ENCODE results near the gene BCL3.
"Not testable (repeated sequence)": the region's sequence is repeated elsewhere in the genome, so short reads cannot be mapped to it uniquely, and the experiment has no call there.

BCL3 gene

DNA sequence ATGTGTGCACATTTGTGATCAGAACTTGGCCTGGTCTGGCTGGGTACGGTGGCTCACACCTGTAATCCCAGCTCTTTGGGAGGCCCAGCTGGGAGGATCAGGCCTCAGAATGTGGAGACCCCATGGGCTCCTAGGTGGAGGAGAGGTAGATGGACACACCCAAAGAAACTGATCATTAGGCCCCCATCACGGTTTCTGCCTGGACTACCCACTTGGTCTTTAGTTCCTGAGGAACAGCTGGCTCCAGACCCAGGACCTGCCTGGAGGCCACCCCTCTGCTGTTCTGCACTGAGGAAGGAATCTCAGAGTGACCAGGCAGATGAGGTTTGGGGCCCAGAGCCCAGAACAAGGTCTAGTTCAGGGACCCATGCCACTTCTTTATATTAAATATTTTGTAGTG is 30.6 kb downstream of the BCL3 start:
- Histone ChIP-seq H3K9ac (ENCODE audit: low read length) (no peak overlapping the region), H3K4me1 (ENCODE audit: control insufficient read depth, insufficient read depth, low read length) (peaks cover 6% of the 10 kb centered on the region; the same call in 1 of the 2 replicates), H3K9me3 (ENCODE audit: control insufficient read depth, insufficient read depth, low read depth, low read length) (no peaks in the 10 kb centered on the region), H3K4me3 (ENCODE audit: low read depth, low read length) (no peak overlapping the region), H3K27ac (ENCODE audit: low read depth, low read length) (no peak overlapping the region), H3K36me3 (ENCODE audit: control insufficient read depth, insufficient read depth, low read length) (no peaks in the 10 kb centered on the region), H3K27me3 (ENCODE audit: control insufficient read depth, insufficient read depth, low read length) (no peaks in the 10 kb centered on the region)

DNA sequence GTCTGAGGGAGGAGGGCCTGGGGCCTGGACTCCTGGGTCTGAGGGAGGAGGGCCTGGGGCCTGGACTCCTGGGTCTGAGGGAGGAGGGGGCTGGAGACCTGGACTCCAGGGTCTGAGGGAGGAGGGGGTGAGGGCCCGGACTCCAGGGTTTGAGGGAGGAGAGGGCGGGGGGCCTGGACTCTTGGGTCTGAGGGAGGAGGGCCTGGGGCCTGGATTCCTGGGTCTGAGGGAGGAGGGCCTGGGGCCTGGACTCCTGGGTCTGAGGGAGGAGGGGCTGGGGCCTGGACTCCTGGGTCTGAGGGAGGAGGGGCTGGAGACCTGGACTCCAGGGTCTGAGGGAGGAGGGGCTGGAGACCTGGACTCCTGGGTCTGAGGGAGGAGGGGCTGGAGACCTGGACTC is 33.2 kb downstream of the BCL3 start:
- H3K4me1 ChIP-seq (ENCODE audit: control insufficient read depth, insufficient read depth, low read length); H3K9me3 ChIP-seq (ENCODE audit: control insufficient read depth, insufficient read depth, low read depth, low read length); H3K27me3 ChIP-seq (ENCODE audit: control insufficient read depth, insufficient read depth, low read length); H3K27ac ChIP-seq (ENCODE audit: low read depth, low read length); H3K9ac ChIP-seq (ENCODE audit: low read length); H3K4me3 ChIP-seq (ENCODE audit: low read depth, low read length); H3K36me3 ChIP-seq (ENCODE audit: control insufficient read depth, insufficient read depth, low read length): not testable (repeated sequence)

DNA sequence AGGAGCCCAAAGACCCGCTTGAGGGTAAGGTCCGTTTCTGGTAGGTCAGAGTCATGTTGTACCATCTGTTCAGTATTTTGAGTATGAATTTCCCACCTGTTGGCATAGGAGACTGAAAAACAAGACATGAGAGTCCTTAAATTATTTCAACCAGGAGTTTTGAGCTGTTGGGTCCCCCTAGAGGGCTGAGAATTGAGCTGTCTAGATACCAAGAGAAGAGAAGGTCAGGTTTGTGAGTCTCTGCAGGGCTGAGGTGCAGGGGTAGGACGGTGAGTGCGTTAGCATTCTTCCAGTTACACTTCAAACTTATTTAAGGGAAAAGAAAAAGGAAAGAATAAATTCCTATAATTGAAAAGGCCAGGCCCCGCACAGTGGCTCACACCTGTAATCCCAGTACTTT is 34.2 kb downstream of the BCL3 start:
- no peaks in the 10 kb centered on the region for H3K4me1 ChIP-seq (ENCODE audit: control insufficient read depth, insufficient read depth, low read length)
- H3K36me3 ChIP-seq (ENCODE audit: control insufficient read depth, insufficient read depth, low read length): peaks cover 9% of the 10 kb centered on the region
- no peak overlapping the region for H3K27ac ChIP-seq (ENCODE audit: low read depth, low read length)

DNA sequence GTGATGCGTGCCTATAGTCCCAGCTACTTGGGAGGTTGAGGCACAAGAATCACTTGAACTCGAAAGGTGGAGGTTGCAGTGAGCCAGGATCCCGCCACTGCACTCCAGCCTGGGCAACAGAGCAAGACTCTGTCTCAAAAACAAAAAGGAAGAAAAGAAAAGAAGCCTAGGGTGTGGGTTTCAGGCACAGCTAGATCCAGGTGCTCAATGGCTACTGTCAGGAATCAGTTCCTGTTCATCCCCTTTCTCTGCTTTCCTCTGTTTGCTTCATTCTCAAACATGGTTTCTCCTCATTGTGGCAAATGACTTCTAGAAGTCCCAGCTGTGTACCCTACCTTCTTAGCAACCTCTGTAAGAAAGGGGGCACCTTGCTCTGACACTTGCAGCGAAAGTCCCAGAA is 35.0 kb downstream of the BCL3 start:
- Histone ChIP-seq H3K27ac (ENCODE audit: low read depth, low read length) (no peak overlapping the region), H3K4me1 (ENCODE audit: control insufficient read depth, insufficient read depth, low read length) (no peaks in the 10 kb centered on the region), H3K4me3 (ENCODE audit: low read depth, low read length) (no peak overlapping the region), H3K9ac (ENCODE audit: low read length) (no peak overlapping the region), H3K9me3 (ENCODE audit: control insufficient read depth, insufficient read depth, low read depth, low read length) (no peaks in the 10 kb centered on the region), H3K27me3 (ENCODE audit: control insufficient read depth, insufficient read depth, low read length) (no peaks in the 10 kb centered on the region), H3K36me3 (ENCODE audit: control insufficient read depth, insufficient read depth, low read length) (peaks cover 9% of the 10 kb centered on the region)

More for the DNA sequence above, 34.2 kb downstream of the BCL3 start:
- Histone ChIP-seq H3K27me3 (ENCODE audit: control insufficient read depth, insufficient read depth, low read length) (no peaks in the 10 kb centered on the region), H3K4me3 (ENCODE audit: low read depth, low read length) (no peak overlapping the region), H3K9ac (ENCODE audit: low read length) (no peak overlapping the region), H3K9me3 (ENCODE audit: control insufficient read depth, insufficient read depth, low read depth, low read length) (no peaks in the 10 kb centered on the region)

DNA sequence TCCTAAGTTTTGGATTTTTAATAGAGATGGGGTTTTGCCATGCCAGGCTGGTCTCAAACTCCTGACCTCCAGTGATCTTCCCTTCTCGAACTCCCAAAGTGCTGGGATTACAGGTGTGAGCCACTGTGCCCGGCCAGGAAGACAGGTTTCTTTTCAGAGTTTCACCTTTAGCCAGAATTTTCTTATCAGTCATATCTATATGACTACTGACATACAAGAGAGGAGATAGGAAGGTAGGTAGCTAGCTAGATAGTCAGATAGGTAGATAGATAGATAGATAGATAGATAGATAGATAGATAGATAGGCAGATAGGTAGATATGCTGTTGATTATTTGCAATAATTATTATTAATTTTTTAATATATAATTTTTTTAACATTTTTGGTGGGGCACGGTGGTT is 36.8 kb downstream of the BCL3 start:
- no peak overlapping the region for H3K4me3 ChIP-seq (ENCODE audit: low read depth, low read length)
- H3K4me1 ChIP-seq (ENCODE audit: control insufficient read depth, insufficient read depth, low read length): no peaks in the 10 kb centered on the region
- no peak overlapping the region for H3K9ac ChIP-seq (ENCODE audit: low read length)

DNA sequence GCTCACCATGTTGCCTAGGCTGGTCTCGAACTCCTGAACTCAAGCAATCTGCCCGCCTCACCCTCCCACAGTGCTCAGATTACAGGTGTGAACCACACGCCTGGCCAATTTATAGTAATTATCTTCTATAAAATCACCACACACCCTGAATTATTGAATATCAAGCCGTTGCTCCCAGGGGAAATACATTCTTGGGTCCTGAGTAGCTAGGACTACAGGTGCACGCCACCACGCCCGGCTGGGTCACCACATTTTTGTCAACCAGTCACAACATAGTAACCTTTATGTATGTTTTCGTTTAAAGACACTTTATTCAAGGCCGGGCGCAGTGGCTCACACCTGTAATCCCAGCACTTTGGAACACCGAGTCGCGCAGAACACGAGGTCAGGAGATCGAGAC is 37.5 kb downstream of the BCL3 start:
- H3K27me3 ChIP-seq (ENCODE audit: control insufficient read depth, insufficient read depth, low read length): no peaks in the 10 kb centered on the region
- H3K27ac ChIP-seq (ENCODE audit: low read depth, low read length): no peak overlapping the region
- no peak overlapping the region for H3K9ac ChIP-seq (ENCODE audit: low read length)
- H3K4me1 ChIP-seq (ENCODE audit: control insufficient read depth, insufficient read depth, low read length): no peaks in the 10 kb centered on the region
- H3K9me3 ChIP-seq (ENCODE audit: control insufficient read depth, insufficient read depth, low read depth, low read length): no peaks in the 10 kb centered on the region
- no peak overlapping the region for H3K4me3 ChIP-seq (ENCODE audit: low read depth, low read length)
- peaks cover 13% of the 10 kb centered on the region for H3K36me3 ChIP-seq (ENCODE audit: control insufficient read depth, insufficient read depth, low read length)

More for the DNA sequence above, 36.8 kb downstream of the BCL3 start:
- H3K27me3 ChIP-seq (ENCODE audit: control insufficient read depth, insufficient read depth, low read length): no peaks in the 10 kb centered on the region
- H3K36me3 ChIP-seq (ENCODE audit: control insufficient read depth, insufficient read depth, low read length): peaks cover 13% of the 10 kb centered on the region
- H3K9me3 ChIP-seq (ENCODE audit: control insufficient read depth, insufficient read depth, low read depth, low read length): no peaks in the 10 kb centered on the region
- no peak overlapping the region for H3K27ac ChIP-seq (ENCODE audit: low read depth, low read length)

DNA sequence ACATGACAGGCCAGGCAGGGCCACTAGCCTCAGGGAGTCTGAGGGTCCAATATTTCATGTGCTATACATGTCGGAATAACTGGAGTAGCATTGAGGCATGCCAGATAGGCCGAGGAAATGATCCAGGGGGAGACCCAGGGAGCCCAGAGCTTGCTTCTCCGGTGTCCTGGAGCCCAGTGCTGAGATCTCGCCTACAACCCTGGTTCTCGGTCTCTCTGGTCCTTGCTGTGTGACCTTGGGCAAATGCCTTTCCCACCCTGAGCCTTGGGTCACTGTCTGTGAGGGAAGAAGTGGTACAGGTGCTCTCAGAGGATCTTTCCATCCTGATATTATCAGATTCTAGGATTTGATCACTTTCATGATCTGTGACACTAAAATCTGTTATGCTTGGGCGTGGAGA is 40.5 kb downstream of the BCL3 start:
- no peak overlapping the region for H3K9ac ChIP-seq (ENCODE audit: low read length)
- H3K4me1 ChIP-seq (ENCODE audit: control insufficient read depth, insufficient read depth, low read length): no peaks in the 10 kb centered on the region; the same call in 1 of the 2 replicates
- no peak overlapping the region for H3K27ac ChIP-seq (ENCODE audit: low read depth, low read length)
- H3K9me3 ChIP-seq (ENCODE audit: control insufficient read depth, insufficient read depth, low read depth, low read length): no peaks in the 10 kb centered on the region
- H3K4me3 ChIP-seq (ENCODE audit: low read depth, low read length): no peak overlapping the region
- H3K27me3 ChIP-seq (ENCODE audit: control insufficient read depth, insufficient read depth, low read length): no peaks in the 10 kb centered on the region
- peaks cover 29% of the 10 kb centered on the region for H3K36me3 ChIP-seq (ENCODE audit: control insufficient read depth, insufficient read depth, low read length)

DNA sequence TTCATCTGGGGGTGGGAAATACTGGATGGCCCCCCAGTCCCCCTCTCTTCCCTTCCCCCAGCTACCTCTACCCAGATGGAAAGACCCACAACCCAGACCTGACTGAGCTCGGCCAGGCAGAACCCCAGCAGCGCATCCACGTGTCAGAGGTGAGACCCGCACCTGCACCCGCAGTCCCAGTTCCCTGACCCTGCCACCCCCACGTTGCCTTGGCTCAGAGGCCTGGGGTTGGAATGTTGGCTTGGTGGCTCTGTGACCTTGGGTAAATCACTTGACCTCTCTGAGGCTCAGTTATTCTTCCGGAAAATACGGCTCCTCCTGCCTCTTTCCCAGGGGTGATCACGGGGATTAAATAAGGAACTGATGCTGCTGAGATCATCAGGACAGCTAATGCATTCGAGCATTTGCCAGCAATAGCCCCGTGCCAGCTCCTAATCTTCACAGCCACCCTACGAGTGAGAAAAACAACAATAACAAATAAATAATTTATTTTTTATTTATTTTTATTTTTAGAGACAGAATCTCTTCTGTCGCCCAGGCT is 41.5 kb downstream of the BCL3 start:
- H3K36me3 ChIP-seq (ENCODE audit: control insufficient read depth, insufficient read depth, low read length): peaks cover 34% of the 10 kb centered on the region

DNA sequence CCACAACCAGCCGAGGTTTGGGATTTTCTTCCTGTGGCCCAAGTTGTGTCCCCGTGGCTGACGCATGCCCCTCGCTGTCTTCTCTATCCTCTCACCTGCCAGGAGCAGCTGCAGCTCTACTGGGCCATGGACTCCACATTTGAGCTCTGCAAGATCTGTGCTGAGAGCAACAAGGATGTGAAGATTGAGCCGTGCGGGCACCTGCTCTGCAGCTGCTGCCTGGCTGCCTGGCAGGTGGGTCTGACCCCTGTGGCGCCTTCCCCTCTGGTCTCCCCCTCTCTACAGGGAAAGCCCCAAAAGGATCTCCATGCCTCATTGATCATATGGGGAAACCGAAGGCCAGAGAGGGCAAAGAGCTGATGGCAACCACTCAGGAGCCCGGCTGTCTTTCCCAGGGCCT is 43.8 kb downstream of the BCL3 start:
- H3K9me3 ChIP-seq (ENCODE audit: control insufficient read depth, insufficient read depth, low read depth, low read length): no peaks in the 10 kb centered on the region
- peaks cover 13% of the 10 kb centered on the region for H3K4me1 ChIP-seq (ENCODE audit: control insufficient read depth, insufficient read depth, low read length)
- no peak overlapping the region for H3K9ac ChIP-seq (ENCODE audit: low read length)
- peaks cover 25% of the 10 kb centered on the region for H3K36me3 ChIP-seq (ENCODE audit: control insufficient read depth, insufficient read depth, low read length)
- no peak overlapping the region for H3K4me3 ChIP-seq (ENCODE audit: low read depth, low read length)
- no peak overlapping the region for H3K27ac ChIP-seq (ENCODE audit: low read depth, low read length)
- no peaks in the 10 kb centered on the region for H3K27me3 ChIP-seq (ENCODE audit: control insufficient read depth, insufficient read depth, low read length)

More for the DNA sequence above, 41.5 kb downstream of the BCL3 start:
- no peaks in the 10 kb centered on the region for H3K9me3 ChIP-seq (ENCODE audit: control insufficient read depth, insufficient read depth, low read depth, low read length)
- no peak overlapping the region for H3K27ac ChIP-seq (ENCODE audit: low read depth, low read length)
- H3K4me3 ChIP-seq (ENCODE audit: low read depth, low read length): no peak overlapping the region
- no peaks in the 10 kb centered on the region for H3K27me3 ChIP-seq (ENCODE audit: control insufficient read depth, insufficient read depth, low read length)
- no peaks in the 10 kb centered on the region; the same call in 1 of the 2 replicates for H3K4me1 ChIP-seq (ENCODE audit: control insufficient read depth, insufficient read depth, low read length)
- no peak overlapping the region for H3K9ac ChIP-seq (ENCODE audit: low read length)

DNA sequence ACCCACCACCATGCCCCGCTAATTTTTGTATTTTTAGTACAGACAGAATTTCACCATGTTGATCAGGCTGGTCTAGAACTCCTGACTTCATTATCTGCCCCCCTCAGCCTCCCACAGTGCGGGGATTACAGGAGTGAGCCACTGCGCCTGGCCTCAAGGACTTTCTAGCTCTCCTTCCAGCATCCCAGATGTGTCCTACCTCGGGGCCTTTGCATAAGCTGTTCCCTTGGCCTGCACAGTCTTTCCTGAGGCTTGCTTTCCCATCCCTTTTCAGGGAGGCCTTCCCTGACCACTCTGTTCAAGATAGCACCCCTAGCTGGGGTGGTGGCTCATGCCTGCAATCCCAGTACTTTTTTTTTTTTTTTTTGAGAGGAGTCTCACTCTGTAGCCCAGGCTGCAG is 46.1 kb downstream of the BCL3 start:
- H3K9ac ChIP-seq (ENCODE audit: low read length): no peak overlapping the region
- no peak overlapping the region for H3K27ac ChIP-seq (ENCODE audit: low read depth, low read length)
- no peak overlapping the region for H3K4me3 ChIP-seq (ENCODE audit: low read depth, low read length)
- H3K36me3 ChIP-seq (ENCODE audit: control insufficient read depth, insufficient read depth, low read length): peaks cover 35% of the 10 kb centered on the region
- peaks cover 13% of the 10 kb centered on the region for H3K4me1 ChIP-seq (ENCODE audit: control insufficient read depth, insufficient read depth, low read length)
- no peaks in the 10 kb centered on the region for H3K27me3 ChIP-seq (ENCODE audit: control insufficient read depth, insufficient read depth, low read length)
- no peaks in the 10 kb centered on the region for H3K9me3 ChIP-seq (ENCODE audit: control insufficient read depth, insufficient read depth, low read depth, low read length)

DNA sequence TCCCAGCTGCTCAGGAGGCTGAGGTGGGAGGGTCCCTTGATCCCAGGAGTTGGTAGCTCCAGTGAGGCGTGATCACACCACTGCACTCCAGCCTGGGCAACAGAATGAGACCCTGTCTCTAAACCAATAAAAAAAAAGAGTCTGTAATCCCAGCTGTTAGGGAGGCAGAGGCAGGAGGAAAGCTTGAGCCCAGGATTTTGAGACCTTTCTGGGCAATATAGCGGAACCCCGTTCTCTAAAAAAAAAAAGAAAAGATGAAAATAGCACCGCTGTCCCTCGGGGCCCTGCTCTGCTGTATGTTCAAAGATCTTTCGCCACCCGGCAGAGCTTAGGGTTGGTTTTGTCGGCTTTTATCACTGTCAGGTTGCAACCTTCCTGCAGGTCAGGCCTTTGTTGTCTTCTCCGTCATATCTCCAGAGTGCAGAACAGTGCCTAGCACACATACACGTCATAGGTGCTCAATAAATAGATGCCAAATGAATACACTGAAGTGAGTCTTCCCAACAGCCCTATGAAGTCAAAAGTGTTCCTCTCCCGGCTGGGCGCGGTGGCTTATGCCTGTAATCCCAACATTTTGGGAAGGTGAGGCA is 47.0 kb downstream of the BCL3 start:
- H3K27ac ChIP-seq (ENCODE audit: low read depth, low read length): no peak overlapping the region

More for the DNA sequence above, 47.0 kb downstream of the BCL3 start:
- Histone ChIP-seq H3K9me3 (ENCODE audit: control insufficient read depth, insufficient read depth, low read depth, low read length) (no peaks in the 10 kb centered on the region), H3K36me3 (ENCODE audit: control insufficient read depth, insufficient read depth, low read length) (peaks cover 31% of the 10 kb centered on the region), H3K4me3 (ENCODE audit: low read depth, low read length) (no peak overlapping the region), H3K27me3 (ENCODE audit: control insufficient read depth, insufficient read depth, low read length) (no peaks in the 10 kb centered on the region), H3K9ac (ENCODE audit: low read length) (no peak overlapping the region), H3K4me1 (ENCODE audit: control insufficient read depth, insufficient read depth, low read length) (peaks cover 20% of the 10 kb centered on the region)

Measured in HUES6 (cell line).